NCI-H460 (cell line): Measurements from ENCODE around the gene BCKDHA. TPM values are rescaled to one million over a fixed set of nuclear protein-coding genes. Genes with fewer than 3 reads are reported as not detected.
"Not testable (repeated sequence)": the region's sequence is repeated elsewhere in the genome, so short reads cannot be mapped to it uniquely, and the experiment has no call there.

Source experiments
- DNase-seq: peaks from one replicate; pipeline ENCODE4 v3.0.0-alpha.2; 2016; ENCODE audit warnings: low read depth; ENCODE audit errors: extremely low read depth
- total RNA-seq: library from RNA; depleted of rRNA; stranded (reverse); fragments of >200 nt; shearing (Covaris generic); gene quantifications from 2 replicates; pipeline ENCODE4 v1.2.3, GENCODE V29; 2014

BCKDHA gene
- total RNA-seq, 1 experiment from 2014 or later: 33.6 TPM

GRCh38 chr19:41401483-41401882 is 3.9 kb downstream of the BCKDHA start:
- DNase-seq: no peak

- DNase-seq: no peak
Observed at GRCh38 chr19:41402010-41402409, 4.4 kb downstream of the BCKDHA start.

- DNase-seq: no peak
Observed at GRCh38 chr19:41403181-41403970, 5.8 kb downstream of the BCKDHA start.

GRCh38 chr19:41405776-41406175 is 8.2 kb downstream of the BCKDHA start:
- no peak for DNase-seq

GRCh38 chr19:41407271-41407670 is 9.7 kb downstream of the BCKDHA start:
- no peak for DNase-seq

- DNase-seq: no peak
Observed at GRCh38 chr19:41408256-41408655, 10.6 kb downstream of the BCKDHA start.

GRCh38 chr19:41408846-41409245 is 11.2 kb downstream of the BCKDHA start:
- not testable (repeated sequence) for DNase-seq

GRCh38 chr19:41409288-41409687 is 11.7 kb downstream of the BCKDHA start:
- no peak for DNase-seq

- DNase-seq: no peak
Observed at GRCh38 chr19:41410336-41411054, 12.9 kb downstream of the BCKDHA start.

GRCh38 chr19:41411100-41411967 is 13.7 kb downstream of the BCKDHA start:
- DNase-seq: no peak

GRCh38 chr19:41411968-41412265 is 14.3 kb downstream of the BCKDHA start:
- DNase-seq: no peak

GRCh38 chr19:41412953-41413352 is 15.3 kb downstream of the BCKDHA start:
- DNase-seq: no peak

GRCh38 chr19:41413947-41414346 is 16.3 kb downstream of the BCKDHA start:
- no peak for DNase-seq

GRCh38 chr19:41414461-41414860 is 16.8 kb downstream of the BCKDHA start:
- no peak for DNase-seq

- DNase-seq: no peak
Observed at GRCh38 chr19:41415154-41415571, 17.5 kb downstream of the BCKDHA start.

- DNase-seq: no peak
Observed at GRCh38 chr19:41416194-41416674, 18.6 kb downstream of the BCKDHA start.

GRCh38 chr19:41420101-41420880 is 22.7 kb downstream of the BCKDHA start:
- DNase-seq: no peak

GRCh38 chr19:41421314-41421713 is 23.7 kb downstream of the BCKDHA start:
- no peak for DNase-seq

GRCh38 chr19:41421973-41422372 is 24.4 kb downstream of the BCKDHA start:
- DNase-seq: no peak

GRCh38 chr19:41422456-41422855 is 24.8 kb downstream of the BCKDHA start:
- no peak for DNase-seq
